HepG2 (cell line): ENCODE data around the gene NAA25. TPM values are rescaled to one million over a fixed set of nuclear protein-coding genes. Genes with fewer than 3 reads are reported as not detected.
A peak's percentile ranks its signal among the peaks of the same experiment; 100 is the strongest.

Experiments used
- ATF7 ChIP-seq, 2 experiments: fragments of 450-650 bp in 1 of 2; sonication (generic) in 1 of 2; formaldehyde crosslinking in 1 of 2; IDR thresholded peaks; 2 replicates each; pipeline versions ENCODE4 v1.4.0 to v1.6.1; 2016 to 2020; ENCODE audit warnings: antibody characterized with exemption in 1 of 2, mild to moderate bottlenecking in 1 of 2, missing genetic modification reagents in 1 of 2
- CREB1 ChIP-seq, 2 experiments: fragments of 450-650 bp in 1 of 2; IDR thresholded peaks; 2 replicates each; pipeline ENCODE4 v1.6.1; 2016 to 2017; ENCODE audit warnings: control low read depth in 1 of 2, mild to moderate bottlenecking in 1 of 2, missing compliant biosample characterization in 1 of 2, missing genetic modification characterization in 1 of 2
- EED ChIP-seq: sonication (generic); formaldehyde crosslinking; IDR thresholded peaks from 2 replicates; pipeline ENCODE4 v1.5.0; 2020; ENCODE audit warnings: mild to moderate bottlenecking, missing genetic modification reagents
- KDM5A ChIP-seq: fragments of 200-600 bp; sonication (generic); IDR thresholded peaks from 2 replicates; pipeline ENCODE4 v1.7.0; 2018; ENCODE audit warnings: antibody characterized with exemption, mild to moderate bottlenecking, low read length, borderline replicate concordance
- KMT2B ChIP-seq: IDR thresholded peaks from 2 replicates; pipeline ENCODE4 v1.6.1; 2016; ENCODE audit warnings: missing genetic modification reagents, missing compliant biosample characterization
- NCOR1 ChIP-seq: fragments of 200-600 bp; sonication (generic); IDR thresholded peaks from 2 replicates; pipeline ENCODE4 v1.7.0; 2017; ENCODE audit warnings: antibody characterized with exemption, low read length, borderline replicate concordance
- NR2C2 ChIP-seq: sonication (generic); formaldehyde crosslinking; IDR thresholded peaks from 2 replicates; pipeline ENCODE4 v1.4.0; 2020; ENCODE audit warnings: missing genetic modification reagents, mild to moderate bottlenecking, moderate library complexity, borderline replicate concordance
- NR2F1 ChIP-seq, 2 experiments: fragments of 450-650 bp in 1 of 2; formaldehyde crosslinking in 1 of 2; IDR thresholded peaks; 2 replicates each; pipeline versions ENCODE4 v1.5.0 to v1.6.1; 2016 to 2020; ENCODE audit warnings: mild to moderate bottlenecking in 1 of 2, missing compliant biosample characterization in 1 of 2, missing genetic modification reagents in 1 of 2, moderate library complexity in 1 of 2
- PAWR ChIP-seq: sonication (generic); formaldehyde crosslinking; IDR thresholded peaks from 2 replicates; pipeline ENCODE4 v1.4.0; 2020; ENCODE audit warnings: missing genetic modification reagents, mild to moderate bottlenecking, borderline replicate concordance
- RBFOX2 ChIP-seq: fragments of 200-400 bp; formaldehyde crosslinking; IDR thresholded peaks from 2 replicates; pipeline ENCODE4 v1.6.1; 2017; ENCODE audit warnings: low read depth, mild to moderate bottlenecking, low read length
- RBM39 ChIP-seq: fragments of 200-400 bp; formaldehyde crosslinking; IDR thresholded peaks from one replicate; pipeline ENCODE4 v1.6.1; 2018; ENCODE audit warnings: antibody characterized with exemption, mild to moderate bottlenecking, low read depth, low read length; ENCODE audit not compliant: poor library complexity, severe bottlenecking
- SKIL ChIP-seq: sonication (generic); formaldehyde crosslinking; IDR thresholded peaks from 2 replicates; pipeline ENCODE4 v1.8.0; 2022; ENCODE audit warnings: missing genetic modification reagents, mild to moderate bottlenecking, moderate library complexity, borderline replicate concordance
- TBX2 ChIP-seq: sonication (generic); formaldehyde crosslinking; IDR thresholded peaks from 2 replicates; pipeline ENCODE4 v1.5.0; 2020; ENCODE audit warnings: missing genetic modification reagents, mild to moderate bottlenecking, borderline replicate concordance
- TEAD2 ChIP-seq: sonication (generic); formaldehyde crosslinking; IDR thresholded peaks from 2 replicates; pipeline ENCODE4 v1.9.0; 2021; ENCODE audit warnings: missing genetic modification reagents
- ZBTB21 ChIP-seq: sonication (generic); formaldehyde crosslinking; IDR thresholded peaks from 2 replicates; pipeline ENCODE4 v1.4.0; 2020; ENCODE audit warnings: missing genetic modification reagents
- ZFYVE20 ChIP-seq: sonication (generic); formaldehyde crosslinking; IDR thresholded peaks from 2 replicates; pipeline ENCODE4 v1.8.0; 2023; ENCODE audit warnings: low read depth, mild to moderate bottlenecking, moderate library complexity, missing genetic modification reagents, borderline replicate concordance
- ZNF557 ChIP-seq: sonication (generic); formaldehyde crosslinking; IDR thresholded peaks from 2 replicates; pipeline ENCODE4 v1.4.0; 2020; ENCODE audit warnings: missing genetic modification reagents
- polyA plus RNA-seq, 8 experiments: library from polyadenylated mRNA; depleted of rRNA in 3 of 8; stranded (reverse) in 7 of 8; unstranded in 1 of 8; fragments of >200 nt; fragmentation: Illumina TruSeq in 4 of 8; extraction: Trizol in 4 of 8; gene quantifications; 2 replicates each; pipeline versions ENCODE4 v1.2.1 to v1.2.3, GENCODE V29; 2011 to 2016; ENCODE audit warnings: low read depth in 4 of 8, missing spikeins in 1 of 8, mixed read lengths in 1 of 8; ENCODE audit not compliant: insufficient read depth in 1 of 8
- total RNA-seq, 5 experiments: library from RNA; depleted of rRNA; stranded (reverse); fragments of >200 nt; fragmentation: Illumina TruSeq; extraction: Trizol; gene quantifications; 2 replicates each; pipeline ENCODE4 v1.2.3, GENCODE V29; 2016; ENCODE audit warnings: low read depth in 1 of 5
- TF ChIP-seq, protein P1 (sequence below): IDR thresholded peaks from 2 replicates; pipeline ENCODE4 v1.6.1; 2018; ENCODE audit warnings: missing genetic modification reagents
- TF ChIP-seq, protein P2 (sequence below): sonication (generic); formaldehyde crosslinking; IDR thresholded peaks from 2 replicates; pipeline ENCODE4 v1.9.0; 2022; ENCODE audit warnings: low read depth, missing genetic modification reagents

The NAA25 gene
- total and polyA plus RNA-seq, 2 of the 13 experiments (the other 11 are each of a cell fraction or from before 2014, with no cell fraction given): 11.4 to 32.0 TPM

DNA sequence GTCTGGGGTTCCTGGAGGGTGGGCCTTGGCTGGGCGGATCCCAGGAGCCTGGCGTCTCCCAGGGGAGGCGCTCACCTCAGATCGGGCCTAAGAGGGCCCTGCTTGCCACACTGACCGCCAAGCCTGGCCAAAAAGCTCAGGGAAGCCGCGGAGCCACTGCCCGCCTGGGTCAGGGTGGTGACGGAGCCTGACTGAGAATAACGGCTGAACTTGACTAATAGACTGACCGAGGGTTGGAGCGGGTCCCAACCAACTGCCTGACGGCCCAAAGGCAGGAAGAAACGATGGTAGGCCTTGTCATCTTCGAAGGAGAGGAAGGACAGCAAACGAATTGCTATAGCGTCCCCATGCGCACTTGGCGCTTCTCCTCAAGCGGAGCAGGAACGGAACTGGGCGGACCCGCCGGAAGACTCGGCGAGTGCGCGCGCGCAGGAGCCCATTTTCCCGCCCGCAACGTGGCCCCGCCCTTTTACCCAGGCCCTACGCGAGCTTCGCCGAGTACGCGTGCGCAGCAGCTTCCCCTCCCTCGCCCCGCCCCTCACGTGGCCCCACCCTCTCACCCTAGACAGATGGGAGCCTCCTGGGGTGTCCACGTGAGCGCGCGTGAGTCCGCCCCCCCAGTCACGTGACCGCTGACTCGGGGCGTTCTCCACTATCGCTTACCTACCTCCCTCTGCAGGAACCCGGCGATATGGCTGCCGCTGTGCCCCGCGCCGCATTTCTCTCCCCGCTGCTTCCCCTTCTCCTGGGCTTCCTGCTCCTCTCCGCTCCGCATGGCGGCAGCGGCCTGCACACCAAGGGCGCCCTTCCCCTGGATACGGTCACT lies 95.6 kb downstream of the NAA25 start, which contains the start of the genes ERP29 and TMEM116 (continued):
- TF ChIP-seq NR2C2 (CRISPR knock-in tag) (peak; percentile 45), CREB1 (IDR thresholded peaks at IDR 0.05) (peak; percentile 74), CREB1 (CRISPR knock-in tag; IDR thresholded peaks at IDR 0.05) (no peak), KMT2B (CRISPR knock-in tag) (peak; percentile 72; the same call in 1 of the 2 replicates), NR2F1 (CRISPR knock-in tag; IDR thresholded peaks at IDR 0.05) (0 out of 4 replicates have a peak, but pooled peaks of 1 of the 2 experiments have one; percentile 41), NCOR1 (0 out of 2 replicates have a peak, but pooled peaks have one; percentile 11), ATF7 (IDR thresholded peaks at IDR 0.05) (no peak), ATF7 (CRISPR knock-in tag; IDR thresholded peaks at IDR 0.05) (peak; percentile 69; the same call in 1 of the 2 replicates), KDM5A (peak; percentile 64; the same call in 1 of the 2 replicates), EED (no peak), TBX2 (CRISPR knock-in tag) (peak; percentile 73; the same call in 1 of the 2 replicates), ZBTB21 (no peak), ZFYVE20 (peak; percentile 45; the same call in 1 of the 2 replicates), RBM39 (no peak), RBFOX2 (peak; percentile 92; the same call in 1 of the 2 replicates), TEAD2 (CRISPR knock-in tag) (no peak), SKIL (CRISPR knock-in tag) (0 out of 2 replicates have a peak, but pooled peaks have one; percentile 21), ZNF557 (CRISPR knock-in tag) (0 out of 2 replicates have a peak, but pooled peaks have one; percentile 11), PAWR (CRISPR knock-in tag) (0 out of 2 replicates have a peak, but pooled peaks have one; percentile 25)
- TF ChIP-seq, protein P1, sequence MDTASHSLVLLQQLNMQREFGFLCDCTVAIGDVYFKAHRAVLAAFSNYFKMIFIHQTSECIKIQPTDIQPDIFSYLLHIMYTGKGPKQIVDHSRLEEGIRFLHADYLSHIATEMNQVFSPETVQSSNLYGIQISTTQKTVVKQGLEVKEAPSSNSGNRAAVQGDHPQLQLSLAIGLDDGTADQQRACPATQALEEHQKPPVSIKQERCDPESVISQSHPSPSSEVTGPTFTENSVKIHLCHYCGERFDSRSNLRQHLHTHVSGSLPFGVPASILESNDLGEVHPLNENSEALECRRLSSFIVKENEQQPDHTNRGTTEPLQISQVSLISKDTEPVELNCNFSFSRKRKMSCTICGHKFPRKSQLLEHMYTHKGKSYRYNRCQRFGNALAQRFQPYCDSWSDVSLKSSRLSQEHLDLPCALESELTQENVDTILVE (CRISPR knock-in tag): peak; percentile 70
- TF ChIP-seq, protein P2, sequence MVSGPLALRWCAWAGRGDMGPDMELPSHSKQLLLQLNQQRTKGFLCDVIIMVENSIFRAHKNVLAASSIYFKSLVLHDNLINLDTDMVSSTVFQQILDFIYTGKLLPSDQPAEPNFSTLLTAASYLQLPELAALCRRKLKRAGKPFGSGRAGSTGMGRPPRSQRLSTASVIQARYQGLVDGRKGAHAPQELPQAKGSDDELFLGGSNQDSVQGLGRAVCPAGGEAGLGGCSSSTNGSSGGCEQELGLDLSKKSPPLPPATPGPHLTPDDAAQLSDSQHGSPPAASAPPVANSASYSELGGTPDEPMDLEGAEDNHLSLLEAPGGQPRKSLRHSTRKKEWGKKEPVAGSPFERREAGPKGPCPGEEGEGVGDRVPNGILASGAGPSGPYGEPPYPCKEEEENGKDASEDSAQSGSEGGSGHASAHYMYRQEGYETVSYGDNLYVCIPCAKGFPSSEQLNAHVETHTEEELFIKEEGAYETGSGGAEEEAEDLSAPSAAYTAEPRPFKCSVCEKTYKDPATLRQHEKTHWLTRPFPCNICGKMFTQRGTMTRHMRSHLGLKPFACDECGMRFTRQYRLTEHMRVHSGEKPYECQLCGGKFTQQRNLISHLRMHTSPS (CRISPR knock-in tag): no peak
